CD4-positive, alpha-beta memory T cell (primary cell): Measurements from ENCODE around the gene ENO3. TPM values are rescaled to one million over a fixed set of nuclear protein-coding genes. Genes with fewer than 3 reads are reported as not detected.
A peak's percentile ranks its signal among the peaks of the same experiment; 100 is the strongest.

Source experiments
- CTCF ChIA-PET: fragments of 350-600 bp; sonication (Branson Sonifier 250); formaldehyde crosslinking; loops from one replicate; lab custom pipeline; 2021; ENCODE audit warnings: inconsistent platforms; ENCODE audit not compliant: partially characterized antibody; lab: Charles Lee
- POLR2A ChIA-PET: fragments of 350-600 bp; sonication (Branson Sonifier 250); formaldehyde crosslinking; loops from one replicate; lab custom pipeline; 2021; ENCODE audit not compliant: partially characterized antibody; lab: Charles Lee
- DNase-seq, 5 donors: peaks; one replicate each; pipeline versions ENCODE4 v3.0.0 to v3.0.0-alpha.2; 2020 to 2022; ENCODE audit warnings: mixed read lengths in 1 of 5
- H3K27ac ChIP-seq: one replicate; pipeline ENCODE4 v1.7.0; 2013; ENCODE audit warnings: low read depth, low read length
- H3K27me3 ChIP-seq: 2 replicates; pipeline ENCODE4 v1.7.0; 2013; ENCODE audit warnings: mild to moderate bottlenecking, low read length, moderate library complexity; ENCODE audit not compliant: insufficient read depth
- H3K36me3 ChIP-seq: 2 replicates; pipeline ENCODE4 v1.7.0; 2013; ENCODE audit warnings: mild to moderate bottlenecking, low read length, moderate library complexity; ENCODE audit not compliant: insufficient read depth
- H3K4me1 ChIP-seq: 2 replicates; pipeline ENCODE4 v1.7.0; 2013; ENCODE audit warnings: mild to moderate bottlenecking, low read length, moderate library complexity; ENCODE audit not compliant: insufficient read depth
- H3K4me3 ChIP-seq, 2 donors: one replicate each; pipeline ENCODE4 v1.7.0; 2013; ENCODE audit warnings: low read length in 2 of 2, mild to moderate bottlenecking in 1 of 2
- H3K9me3 ChIP-seq, 2 donors: one replicate each; pipeline ENCODE4 v1.7.0; 2013; ENCODE audit warnings: low read length in 2 of 2, control low read depth in 1 of 2; ENCODE audit not compliant: control insufficient read depth in 1 of 2
- H3K27ac Mint-ChIP-seq, 7 donors: one replicate each; pipeline ENCODE4 v1.8.0; 2020 to 2021; ENCODE audit warnings: mixed read lengths in 7 of 7, mild to moderate bottlenecking in 6 of 7, inconsistent platforms in 3 of 7, moderate library complexity in 3 of 7
- H3K27me3 Mint-ChIP-seq, 2 donors: one replicate each; pipeline ENCODE4 v1.8.0; 2020 to 2021; ENCODE audit warnings: mixed read lengths in 2 of 2
- H3K36me3 Mint-ChIP-seq, 2 donors: one replicate each; pipeline ENCODE4 v1.8.0; 2020 to 2021; ENCODE audit warnings: mixed read lengths in 2 of 2, inconsistent platforms in 1 of 2, mild to moderate bottlenecking in 1 of 2
- H3K4me1 Mint-ChIP-seq, 4 donors: one replicate each; pipeline ENCODE4 v1.8.0; 2020 to 2021; ENCODE audit warnings: mixed read lengths in 4 of 4, mild to moderate bottlenecking in 1 of 4
- H3K4me3 Mint-ChIP-seq, 8 donors: one replicate each; pipeline ENCODE4 v1.8.0; 2020 to 2021; ENCODE audit warnings: mixed read lengths in 8 of 8, mild to moderate bottlenecking in 7 of 8, moderate library complexity in 6 of 8, inconsistent platforms in 3 of 8
- H3K9me3 Mint-ChIP-seq, 8 donors: one replicate each; pipeline ENCODE4 v1.8.0; 2020 to 2021; ENCODE audit warnings: mixed read lengths in 8 of 8, mild to moderate bottlenecking in 5 of 8, inconsistent platforms in 3 of 8, moderate library complexity in 1 of 8
- intact Hi-C: fragments of 100-400 bp; cut with micrococcal nuclease; formaldehyde crosslinking; loops from one replicate; pipeline ENCODE4 v1.15.1; 2023
- polyA plus RNA-seq, 2 donors: library from polyadenylated mRNA; unstranded; fragments of 300-500 nt; fragmentation: Illumina TruSeq; gene quantifications; one replicate each; pipeline ENCODE4 v1.2.3, GENCODE V29; 2021
- total RNA-seq, 2 experiments: library from RNA; stranded (reverse); gene quantifications; one replicate each; pipeline ENCODE4 v1.2.3, GENCODE V29; 2021

ENO3 gene
- total and polyA plus RNA-seq, 4 experiments from 2014 or later: 1.5 to 21.8 (median 9.3) TPM

GRCh38 chr17:4939796-4940554, 10.9 kb upstream of the ENO3 start, which contains the start of the genes RNF167 and SLC25A11:
TSS of gene RNF167 (plus strand) at chr17:4940268. CDS start at chr17:4940910, 642 bp downstream.
TSS of gene SLC25A11 (minus strand) at chr17:4940046. CDS start at chr17:4939910, 136 bp downstream.
- H3K27me3 Mint-ChIP-seq: no peaks in the 10 kb centered on the region
- ChIA-PET CTCF (interaction anchor here (0.6 to 3.1 kb wide), 17 partner anchors 12 to 230 kb away, joined by 3 to 19 read pairs (median 4); partner anchors contain the start of genes ARRB2, CAMTA2, CHRNE and ENO3), POLR2A (interaction anchor here (0.6 to 25.3 kb wide), 33 partner anchors 10 to 796 kb away, joined by 3 to 973 read pairs (median 5); partner anchors contain the start of genes ARRB2, C17orf107, CAMTA2 and CHRNE)
- peaks cover 43 to 71% (median 54%) of the 10 kb centered on the region in 4 donors for H3K4me1 Mint-ChIP-seq
- Histone ChIP-seq H3K36me3 (peaks cover 31% of the 10 kb centered on the region), H3K4me1 (peaks cover 57% of the 10 kb centered on the region), H3K27ac (peak within 1 kb of the TSS; percentile 81), H3K9me3 (no peaks in the 10 kb centered on the region), H3K27me3 (no peaks in the 10 kb centered on the region), H3K4me3 (peak within 1 kb of the TSS; percentile 99)
- H3K4me3 Mint-ChIP-seq: peak within 1 kb of the TSS; percentile 95 to 100 (median 98)
- intact Hi-C loops: loop anchor here (1.0 to 5.0 kb wide), 7 partner anchors 8 to 230 kb away; partner anchors contain the start of genes ARRB2, CAMTA2, CHRNE and MED11
- DNase-seq: peak; percentile 96 to 99 (median 99)
- peaks cover 0 to 2% (median 0%) of the 10 kb centered on the region in 8 donors for H3K9me3 Mint-ChIP-seq
- H3K27ac Mint-ChIP-seq: peak within 1 kb of the TSS; percentile 92 to 100 (median 98)
- peaks cover 30 to 52% of the 10 kb centered on the region in 2 donors for H3K36me3 Mint-ChIP-seq

- no peaks in the 10 kb centered on the region for H3K27me3 ChIP-seq
- Mint-ChIP-seq H3K4me1 (peaks cover 51 to 77% (median 61%) of the 10 kb centered on the region in 4 donors), H3K27ac (peak overlapping the region; percentile 92 to 100 (median 98)), H3K36me3 (peaks cover 37 to 60% of the 10 kb centered on the region in 2 donors), H3K4me3 (peak overlapping the region; percentile 95 to 100 (median 98)), H3K27me3 (no peaks in the 10 kb centered on the region), H3K9me3 (peaks cover 0 to 2% (median 0%) of the 10 kb centered on the region in 8 donors)
- peak overlapping the region; percentile 99 for H3K4me3 ChIP-seq
- H3K27ac ChIP-seq: peak overlapping the region; percentile 81
- CTCF ChIA-PET: interaction anchor here (0.6 to 3.1 kb wide), 14 partner anchors 11 to 231 kb away, joined by 3 to 19 read pairs (median 4); partner anchors contain the start of genes ARRB2, CAMTA2, CHRNE and ENO3
- peaks cover 65% of the 10 kb centered on the region for H3K4me1 ChIP-seq
- DNase-seq: peak; percentile 25 to 53 (median 37)
- no peaks in the 10 kb centered on the region for H3K9me3 ChIP-seq
- POLR2A ChIA-PET: interaction anchor here (0.6 to 25.3 kb wide), 26 partner anchors 9 to 797 kb away, joined by 3 to 973 read pairs (median 7); partner anchors contain the start of genes ARRB2, C17orf107, CAMTA2 and CHRNE
- intact Hi-C loops: loop anchor here (1.0 to 5.0 kb wide), 7 partner anchors 8 to 230 kb away; partner anchors contain the start of genes ARRB2, CAMTA2, CHRNE and MED11
- H3K36me3 ChIP-seq: peaks cover 38% of the 10 kb centered on the region
These were observed 10.2 kb upstream of the ENO3 start for GRCh38 chr17:4940555-4941318.

- H3K4me1 ChIP-seq: peaks cover 70% of the 10 kb centered on the region
- DNase-seq: no peak
- ChIA-PET CTCF (interaction anchor here (3.1 kb wide), 1 partner anchor 32 kb away, joined by 15 read pairs; no protein-coding TSS in a partner anchor), POLR2A (interaction anchor here (0.6 to 25.3 kb wide), 11 partner anchors 9 to 229 kb away, joined by 3 to 973 read pairs (median 13); partner anchors contain the start of genes ARRB2, C17orf107, CAMTA2 and CHRNE)
- peak overlapping the region; percentile 92 to 100 (median 98) for H3K27ac Mint-ChIP-seq
- H3K27me3 ChIP-seq: no peaks in the 10 kb centered on the region
- peaks cover 40 to 60% of the 10 kb centered on the region in 2 donors for H3K36me3 Mint-ChIP-seq
- H3K9me3 Mint-ChIP-seq: peaks cover 0 to 2% (median 0%) of the 10 kb centered on the region in 8 donors
- H3K4me3 Mint-ChIP-seq: peak overlapping the region; percentile 95 to 100 (median 98)
- peak overlapping the region; percentile 99 for H3K4me3 ChIP-seq
- no peaks in the 10 kb centered on the region for H3K9me3 ChIP-seq
- no peaks in the 10 kb centered on the region for H3K27me3 Mint-ChIP-seq
- H3K4me1 Mint-ChIP-seq: peaks cover 55 to 77% (median 63%) of the 10 kb centered on the region in 4 donors
- H3K27ac ChIP-seq: peak overlapping the region; percentile 81
- intact Hi-C loops: loop anchor here (2.0 to 5.0 kb wide), 4 partner anchors 38 to 209 kb away; partner anchors contain the start of genes CAMTA2, CHRNE and MED11
- H3K36me3 ChIP-seq: peaks cover 42% of the 10 kb centered on the region
These were observed 9.7 kb upstream of the ENO3 start for GRCh38 chr17:4941319-4941610.

GRCh38 chr17:4942760-4943508, 8.0 kb upstream of the ENO3 start:
- CTCF ChIA-PET: interaction anchor here (0.9 to 1.3 kb wide), 2 partner anchors 34 to 45 kb away, joined by 3 read pairs; partner anchors contain the start of gene CAMTA2
- peak overlapping the region; percentile 95 to 100 (median 98) for H3K4me3 Mint-ChIP-seq
- H3K4me3 ChIP-seq: peak overlapping the region; percentile 36 to 99
- no peaks in the 10 kb centered on the region for H3K27me3 ChIP-seq
- peaks cover 52 to 63% of the 10 kb centered on the region in 2 donors for H3K36me3 Mint-ChIP-seq
- H3K27ac Mint-ChIP-seq: peak overlapping the region; percentile 48 to 99 (median 81)
- H3K4me1 Mint-ChIP-seq: peaks cover 56 to 89% (median 70%) of the 10 kb centered on the region in 4 donors
- intact Hi-C loops: loop anchor here (5.0 kb wide), 1 partner anchor 211 kb away; the partner anchor contains the start of gene MED11
- peak in 1 of 5 donors; percentile 45 for DNase-seq
- POLR2A ChIA-PET: interaction anchor here (0.8 to 25.3 kb wide), 6 partner anchors 7 to 106 kb away, joined by 3 to 973 read pairs (median 4); partner anchors contain the start of genes ENO3, PFN1 and SPAG7
- H3K27ac ChIP-seq: peak overlapping the region; percentile 81
- no peaks in the 10 kb centered on the region for H3K9me3 ChIP-seq
- no peaks in the 10 kb centered on the region for H3K27me3 Mint-ChIP-seq
- H3K36me3 ChIP-seq: peaks cover 44% of the 10 kb centered on the region
- H3K4me1 ChIP-seq: peaks cover 74% of the 10 kb centered on the region
- peaks cover 0 to 2% (median 0%) of the 10 kb centered on the region in 8 donors for H3K9me3 Mint-ChIP-seq

GRCh38 chr17:4944163-4944553, 6.8 kb upstream of the ENO3 start:
- Histone ChIP-seq H3K27ac (peak overlapping the region; percentile 81), H3K36me3 (peaks cover 41% of the 10 kb centered on the region), H3K9me3 (no peaks in the 10 kb centered on the region), H3K4me3 (peak overlapping the region; percentile 36 to 45), H3K4me1 (peaks cover 62% of the 10 kb centered on the region), H3K27me3 (no peaks in the 10 kb centered on the region)
- CTCF ChIA-PET: no interaction called here
- H3K36me3 Mint-ChIP-seq: peaks cover 52 to 66% of the 10 kb centered on the region in 2 donors
- intact Hi-C loops: loop anchor here (5.0 kb wide), 1 partner anchor 212 kb away; the partner anchor contains the start of gene MED11
- no peaks in the 10 kb centered on the region for H3K27me3 Mint-ChIP-seq
- POLR2A ChIA-PET: interaction anchor here (0.7 to 25.3 kb wide), 11 partner anchors 9 to 105 kb away, joined by 3 to 973 read pairs (median 4); partner anchors contain the start of genes C17orf107, CHRNE, INCA1 and KIF1C
- H3K9me3 Mint-ChIP-seq: peaks cover 0 to 4% (median 0%) of the 10 kb centered on the region in 8 donors
- peaks cover 47 to 85% (median 59%) of the 10 kb centered on the region in 4 donors for H3K4me1 Mint-ChIP-seq
- peak; percentile 59 to 67 (median 65) for DNase-seq
- H3K4me3 Mint-ChIP-seq: peak overlapping the region; percentile 86 to 100 (median 98)
- H3K27ac Mint-ChIP-seq: peak overlapping the region; percentile 85 to 97 (median 93)
